Skin epidermis (tissue), 12 donors: Measurements from ENCODE around the gene RASGEF1C.
"Not testable (repeated sequence)": the region's sequence is repeated elsewhere in the genome, so short reads cannot be mapped to it uniquely, and the experiment has no call there.

Experiments used
- H3K27ac ChIP-seq, 21 experiments: fragments of 200-600 bp; sonication (generic) in 11 of 21; one replicate each; pipeline ENCODE4 v1.5.0; 2020; ENCODE audit warnings: mild to moderate bottlenecking in 3 of 21, inconsistent platforms in 2 of 21, moderate library complexity in 2 of 21
- H3K4me3 ChIP-seq, 7 experiments: fragments of 200-600 bp; sonication (generic) in 2 of 7; one replicate each; pipeline ENCODE4 v1.5.0; 2020; ENCODE audit warnings: inconsistent platforms in 2 of 7, mild to moderate bottlenecking in 2 of 7, moderate library complexity in 1 of 7

RASGEF1C gene

GRCh38 chr5:180126716-180127681 lies 82.0 kb downstream of the RASGEF1C start:
- H3K4me3 ChIP-seq, result no peak overlapping the region
- no peak overlapping the region for H3K27ac ChIP-seq

GRCh38 chr5:180126156-180126555 lies 82.9 kb downstream of the RASGEF1C start:
- H3K27ac ChIP-seq, result not testable (repeated sequence)

GRCh38 chr5:180124662-180125061 lies 84.3 kb downstream of the RASGEF1C start:
- H3K27ac ChIP-seq, result not testable (repeated sequence)

More at GRCh38 chr5:180126156-180126555, 82.9 kb downstream of the RASGEF1C start:
- not testable (repeated sequence) for H3K4me3 ChIP-seq

GRCh38 chr5:180122875-180123274 lies 86.1 kb downstream of the RASGEF1C start:
- H3K4me3 ChIP-seq, result no peak overlapping the region
- H3K27ac ChIP-seq, result no peak overlapping the region

More at GRCh38 chr5:180124662-180125061, 84.3 kb downstream of the RASGEF1C start:
- H3K4me3 ChIP-seq, result not testable (repeated sequence)

DNA sequence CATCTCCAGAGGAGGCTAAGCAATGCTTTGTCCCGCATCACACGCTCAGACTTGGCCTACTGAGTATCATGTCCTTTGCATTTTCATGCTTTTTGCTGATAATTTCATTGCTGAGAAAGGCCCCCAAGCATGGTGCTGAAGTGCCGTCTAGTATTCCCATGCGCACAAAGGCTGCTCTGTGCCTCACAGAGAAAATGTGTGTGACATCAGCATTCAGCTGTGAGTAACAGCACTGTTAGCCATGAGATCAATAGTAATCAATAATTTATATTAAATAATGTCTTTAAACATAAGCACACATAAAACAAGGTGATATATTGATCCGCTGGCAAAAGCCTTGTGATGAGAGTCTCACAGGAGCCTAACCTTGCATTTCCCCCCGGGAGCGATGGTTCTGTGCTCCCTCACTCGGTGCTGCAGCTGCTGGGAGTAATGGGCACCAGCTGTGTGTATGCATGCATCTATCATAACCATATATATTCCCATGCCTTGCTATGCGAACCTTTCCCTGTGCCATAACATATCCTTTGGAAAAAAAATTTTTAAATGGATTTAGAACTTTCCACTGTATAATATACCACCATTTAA lies 87.1 kb downstream of the RASGEF1C start:
- Histone ChIP-seq H3K4me3 (no peak overlapping the region), H3K27ac (no peak overlapping the region)

DNA sequence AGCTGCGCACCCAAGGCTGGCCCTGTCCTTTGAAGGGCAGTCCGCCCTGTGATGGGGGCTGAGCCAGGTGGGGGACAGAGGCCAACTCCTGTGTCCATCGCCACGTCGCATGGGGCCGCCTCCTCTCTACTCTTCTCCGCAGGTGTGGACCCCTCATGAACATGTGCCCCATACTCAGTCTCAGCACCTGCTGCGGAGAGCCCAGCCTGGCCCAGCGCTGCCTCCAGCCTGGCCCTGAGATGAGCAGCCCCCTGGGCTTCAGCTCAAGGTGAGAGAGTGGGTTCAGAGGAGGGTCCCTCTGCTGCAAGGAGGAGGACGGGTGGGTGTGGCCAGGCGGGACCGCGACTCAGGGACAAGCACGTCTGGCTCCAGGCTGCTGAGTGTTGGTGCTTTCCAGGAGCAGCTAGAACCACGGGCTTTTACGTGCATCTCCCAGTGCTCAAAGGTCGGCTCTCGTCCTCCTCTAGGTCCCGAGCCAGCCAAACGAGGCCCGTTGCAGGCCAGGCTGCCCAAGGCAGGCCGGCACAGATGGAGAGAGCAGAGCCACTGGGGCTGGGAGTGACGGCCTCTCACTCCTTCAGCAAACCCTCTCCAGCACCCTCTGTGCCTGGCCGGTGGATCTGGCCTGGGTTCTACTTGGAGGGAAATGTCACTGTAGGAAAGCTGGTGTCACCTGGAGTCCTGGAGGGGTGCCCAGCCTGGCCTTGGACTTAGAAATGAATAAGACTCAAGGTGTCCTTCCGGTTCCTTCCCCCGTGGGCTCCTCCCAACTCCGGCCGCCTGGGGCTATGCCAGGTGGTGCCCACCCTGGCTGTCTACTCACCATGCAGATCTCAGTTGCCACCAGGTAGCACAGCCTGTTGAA lies 88.5 kb downstream of the RASGEF1C start:
- no peak overlapping the region for H3K27ac ChIP-seq

DNA sequence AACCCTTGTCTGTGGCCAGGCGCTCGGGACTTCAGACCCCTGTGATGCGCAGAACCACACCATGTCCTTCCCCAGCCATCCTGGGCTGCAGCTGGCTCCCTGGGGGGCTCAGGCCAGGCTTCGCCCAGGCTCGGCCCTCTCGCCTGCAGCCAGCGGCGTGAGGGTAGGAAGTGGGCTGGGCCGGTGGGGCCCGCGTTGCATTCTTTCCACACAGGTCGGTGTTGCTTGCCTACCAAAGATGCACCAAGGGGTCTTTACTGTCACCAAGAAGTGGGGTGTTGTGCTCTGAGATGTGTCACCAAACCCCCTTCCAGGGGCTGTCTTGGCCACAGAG lies 89.1 kb downstream of the RASGEF1C start:
- H3K27ac ChIP-seq, result no peak overlapping the region
- H3K4me3 ChIP-seq, result no peak overlapping the region

More for the DNA sequence above, 88.5 kb downstream of the RASGEF1C start:
- no peak overlapping the region for H3K4me3 ChIP-seq

DNA sequence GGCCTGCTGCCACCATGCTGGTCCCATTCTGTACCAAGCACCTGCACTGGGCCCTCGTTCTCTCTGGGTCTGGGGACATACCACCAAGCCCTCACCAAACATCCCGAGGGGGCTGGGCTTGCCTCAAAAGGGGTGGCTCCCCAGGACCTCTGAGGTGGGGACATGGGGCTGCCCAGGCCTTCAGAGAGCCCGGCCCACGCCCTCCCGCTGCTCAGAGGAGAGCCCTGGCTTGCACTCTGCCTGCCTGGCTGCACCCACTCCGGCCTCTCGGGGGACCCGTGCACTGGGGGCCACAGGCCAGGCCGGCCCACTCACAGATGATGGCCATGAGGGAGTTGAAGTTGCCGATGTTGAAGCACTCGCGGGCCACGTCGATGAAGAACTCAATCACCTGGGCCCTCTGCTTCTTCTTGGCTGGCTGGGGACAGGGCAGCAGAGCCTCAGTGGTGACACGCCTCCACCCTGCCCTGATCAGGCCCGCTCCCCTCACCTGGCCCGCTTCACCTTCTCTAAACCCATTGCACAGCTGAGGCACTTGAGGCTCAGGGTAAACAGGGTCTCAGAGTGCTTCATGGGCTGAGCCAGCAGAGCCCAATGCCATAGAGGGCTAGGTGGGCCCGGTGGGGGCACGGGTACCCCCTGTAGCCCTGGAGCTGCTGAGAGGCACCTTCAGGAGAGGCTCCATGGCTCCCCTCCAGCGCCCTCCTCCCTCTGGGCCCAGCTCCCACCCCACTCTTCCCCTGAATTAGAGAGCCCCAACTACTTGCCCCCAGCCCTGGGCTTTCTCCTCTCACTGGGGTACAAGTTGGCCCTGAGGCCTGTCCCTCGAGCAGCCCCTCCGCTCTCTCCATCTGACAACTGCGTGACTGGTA lies 89.7 kb downstream of the RASGEF1C start:
- Histone ChIP-seq H3K4me3 (no peak overlapping the region), H3K27ac (no peak overlapping the region)

GRCh38 chr5:180118391-180118791 lies 90.6 kb downstream of the RASGEF1C start:
- Histone ChIP-seq H3K27ac (no peak overlapping the region), H3K4me3 (no peak overlapping the region)

- H3K27ac ChIP-seq, result no peak overlapping the region
- no peak overlapping the region for H3K4me3 ChIP-seq
Observed at GRCh38 chr5:180117000-180117725, 91.8 kb downstream of the RASGEF1C start.

DNA sequence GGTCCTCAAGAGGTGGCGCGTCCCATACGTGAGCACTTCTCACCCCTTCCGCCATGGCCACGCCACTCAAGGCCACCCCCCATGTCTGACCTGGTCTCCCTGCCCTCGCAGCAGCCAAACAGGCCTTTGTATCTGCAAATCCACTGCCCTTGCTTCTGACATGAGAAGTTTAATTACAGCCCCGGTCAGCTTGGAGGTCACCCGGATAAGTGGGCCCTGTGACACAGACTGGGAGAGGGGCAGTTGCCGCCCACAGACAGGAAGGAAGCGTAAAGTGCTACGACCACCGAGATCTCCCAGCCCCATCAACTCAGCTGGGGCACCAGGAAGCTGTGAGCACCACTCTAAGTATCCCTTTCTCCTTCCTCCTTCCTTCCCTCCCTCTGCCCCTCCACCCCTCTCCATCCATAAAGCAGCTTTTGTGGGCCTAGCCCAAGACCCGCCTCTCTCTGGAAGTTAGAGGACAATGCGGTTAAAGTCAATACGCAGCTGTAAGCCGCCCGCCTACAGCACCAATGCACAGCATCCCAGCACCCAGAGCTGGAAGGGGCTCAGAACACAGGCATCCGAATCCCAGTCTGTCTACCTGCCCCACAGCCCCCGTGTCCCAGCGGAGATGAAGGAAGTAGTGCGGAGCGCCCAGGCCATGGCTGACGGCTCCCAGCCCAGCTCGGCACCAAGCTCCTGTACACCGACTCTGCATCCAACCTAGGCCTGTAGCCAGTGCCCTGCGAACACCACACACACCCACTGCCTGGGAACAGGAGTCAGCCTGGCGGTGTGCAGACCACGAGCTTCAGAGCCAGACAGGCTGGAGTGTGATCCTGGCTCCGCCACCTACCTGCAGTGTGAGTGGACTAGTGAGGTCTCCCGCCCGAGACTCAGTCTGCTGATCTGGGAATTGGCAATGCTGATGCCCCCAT lies 92.7 kb downstream of the RASGEF1C start:
- H3K27ac ChIP-seq, result no peak overlapping the region
- H3K4me3 ChIP-seq, result no peak overlapping the region

GRCh38 chr5:180115326-180116076 lies 93.5 kb downstream of the RASGEF1C start:
- Histone ChIP-seq H3K27ac (no peak overlapping the region), H3K4me3 (no peak overlapping the region)

DNA sequence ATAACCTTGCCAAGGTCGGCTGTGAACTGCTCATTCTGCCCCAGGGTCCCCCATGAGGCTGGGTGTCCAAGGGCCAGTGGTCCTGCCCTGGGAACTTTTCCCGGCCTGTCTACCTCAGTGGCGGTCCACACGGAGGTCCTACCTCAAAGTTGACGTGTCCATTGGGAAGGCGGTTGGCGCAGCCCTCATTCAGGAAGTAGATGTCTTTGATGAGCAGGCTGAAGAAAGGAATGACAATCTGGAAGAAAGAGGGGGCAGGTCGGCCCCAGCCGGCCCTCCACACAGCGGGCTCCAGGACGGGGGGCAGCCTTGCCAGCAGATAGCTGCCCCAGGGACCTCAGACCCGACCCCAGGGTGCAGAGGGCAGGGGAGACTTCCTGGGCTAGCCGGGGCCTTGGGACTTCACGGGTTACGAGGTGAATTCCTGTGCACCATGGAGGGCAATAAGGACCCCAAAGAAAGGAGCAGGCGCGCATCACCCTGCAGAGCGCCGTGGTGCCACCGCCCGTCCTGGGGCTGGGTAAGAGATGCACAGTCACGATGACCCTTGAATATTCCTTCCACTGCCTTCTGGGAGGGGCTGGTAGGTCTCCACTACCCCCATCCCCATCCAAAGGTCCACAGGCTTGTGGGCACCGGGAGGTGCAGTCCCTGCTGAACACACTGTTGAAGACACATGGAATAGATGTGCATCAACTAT lies 94.6 kb downstream of the RASGEF1C start:
- Histone ChIP-seq H3K4me3 (no peak overlapping the region), H3K27ac (no peak overlapping the region)

DNA sequence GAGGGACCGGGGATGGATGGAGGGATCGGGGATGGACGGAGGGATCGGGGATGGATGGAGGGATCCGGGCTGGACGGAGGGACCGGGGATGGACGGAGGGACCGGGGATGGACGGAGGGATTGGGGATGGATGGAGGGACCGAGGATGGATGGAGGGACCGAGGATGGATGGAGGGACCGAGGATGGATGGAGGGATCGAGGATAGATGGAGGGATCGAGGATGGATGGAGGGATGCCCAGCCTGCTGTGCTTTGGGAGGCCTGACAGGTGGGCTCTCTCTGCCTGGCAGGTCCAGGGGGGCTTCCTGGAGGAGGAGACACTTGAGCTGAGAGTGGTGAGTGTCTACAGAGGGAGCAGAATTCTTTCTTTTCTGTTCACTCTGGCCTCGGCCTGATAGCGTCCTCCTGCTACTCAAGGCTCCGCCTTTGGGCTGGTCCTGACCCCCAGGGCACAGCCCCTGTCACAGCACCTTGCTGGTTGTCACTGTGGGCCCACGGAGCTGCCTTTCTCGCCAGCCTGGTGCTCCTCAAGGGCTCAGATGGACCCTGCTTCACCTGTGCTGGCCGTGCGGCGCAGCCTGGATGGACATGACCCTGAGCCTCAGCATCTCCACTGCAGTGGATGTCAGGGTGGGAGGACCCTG lies 95.2 kb downstream of the RASGEF1C start:
- no peak overlapping the region for H3K27ac ChIP-seq
- H3K4me3 ChIP-seq, result no peak overlapping the region

- H3K27ac ChIP-seq, result no peak overlapping the region
- no peak overlapping the region for H3K4me3 ChIP-seq
Observed at GRCh38 chr5:180112181-180112861, 96.7 kb downstream of the RASGEF1C start.
